H1 (cell line): ENCODE results near the gene CNGA2. TPM values are rescaled to one million over a fixed set of nuclear protein-coding genes. Genes with fewer than 3 reads are reported as not detected.

Source experiments
- CBX5 ChIP-seq: fragments of 300-800, 300-1000 bp; sonication (generic); IDR thresholded peaks from 2 replicates; pipeline ENCODE4 v1.7.1; 2016; ENCODE audit warnings: antibody characterized with exemption, low read length, low read depth
- CHD7 ChIP-seq: fragments of 300-600 bp; sonication (generic); IDR thresholded peaks from 2 replicates; pipeline ENCODE4 v1.7.1; 2012; ENCODE audit warnings: low read length, moderate library complexity, mild to moderate bottlenecking, inconsistent platforms; ENCODE audit not compliant: insufficient replicate concordance
- EGR1 ChIP-seq: IDR thresholded peaks from 2 replicates; pipeline ENCODE4 v1.6.1; 2011; ENCODE audit warnings: low read depth, low read length, borderline replicate concordance
- EP300 ChIP-seq, 2 experiments: IDR thresholded peaks; 1 replicate in 1 of 2; 2 replicates in 1 of 2; pipeline ENCODE4 v1.6.1; 2011 to 2012; ENCODE audit warnings: low read depth in 2 of 2, low read length in 2 of 2, mild to moderate bottlenecking in 2 of 2, borderline replicate concordance in 1 of 2, inconsistent platforms in 1 of 2, moderate library complexity in 1 of 2
- PHF8 ChIP-seq: fragments of 200-600 bp; sonication (generic); conservative IDR thresholded peaks from 2 replicates; pipeline ENCODE4 v1.7.1; 2012; ENCODE audit warnings: low read depth, mild to moderate bottlenecking, inconsistent platforms, low read length, moderate library complexity
- ZNF274 ChIP-seq: IDR thresholded peaks from 2 replicates; pipeline ENCODE4 v1.7.0; 2012; ENCODE audit warnings: low read length, borderline replicate concordance; ENCODE audit errors: extremely low read depth
- polyA plus RNA-seq, 7 experiments: library from polyadenylated mRNA; depleted of rRNA in 3 of 7; stranded (reverse) in 5 of 7; unstranded in 2 of 7; fragments of >200 nt in 5 of 7; fragments of 200-250 nt in 2 of 7; gene quantifications; 1 replicate in 5 of 7; 2 replicates in 1 of 7; 4 replicates in 1 of 7; pipeline versions ENCODE4 v1.2.1 to v1.2.3, GENCODE V29; 2011 to 2013; ENCODE audit warnings: missing spikeins in 2 of 7, mixed read lengths in 2 of 7
- total RNA-seq: library from RNA; stranded (reverse); fragmentation: NEBNext Ultra II Directional; extraction: Animal tissue kit (Norgen Biotek cat#: 25700); gene quantifications from 2 replicates; pipeline ENCODE4 v1.2.1, GENCODE V29; 2021

CNGA2 gene
- total and polyA plus RNA-seq, 2 of the 8 experiments (the other 6 are each of a cell fraction or from before 2014, with no cell fraction given), result not detected

GRCh38 chrX:151711154-151711553, 23.4 kb upstream of the CNGA2 start (continued):
- TF ChIP-seq CHD7 (no peak), EP300 (IDR thresholded peaks at IDR 0.05; ENCODE audit: borderline replicate concordance in 1 of 2, low read depth in 2 of 2, low read length in 2 of 2) (no peak), PHF8 (no peak), CBX5 (no peak), ZNF274 (no peak), EGR1 (no peak)
- TF ChIP-seq, all 59 proteins: peak for 0
